Measurements from ENCODE around the gene PITPNC1. TPM values are rescaled to one million over a fixed set of nuclear protein-coding genes. Genes with fewer than 3 reads are reported as not detected.
A peak's percentile ranks its signal among the peaks of the same experiment; 100 is the strongest.

Gene PITPNC1
- total and polyA plus RNA-seq, 4 experiments from 2014 or later, result 68.4 to 124 (median 89.9) TPM

DNA sequence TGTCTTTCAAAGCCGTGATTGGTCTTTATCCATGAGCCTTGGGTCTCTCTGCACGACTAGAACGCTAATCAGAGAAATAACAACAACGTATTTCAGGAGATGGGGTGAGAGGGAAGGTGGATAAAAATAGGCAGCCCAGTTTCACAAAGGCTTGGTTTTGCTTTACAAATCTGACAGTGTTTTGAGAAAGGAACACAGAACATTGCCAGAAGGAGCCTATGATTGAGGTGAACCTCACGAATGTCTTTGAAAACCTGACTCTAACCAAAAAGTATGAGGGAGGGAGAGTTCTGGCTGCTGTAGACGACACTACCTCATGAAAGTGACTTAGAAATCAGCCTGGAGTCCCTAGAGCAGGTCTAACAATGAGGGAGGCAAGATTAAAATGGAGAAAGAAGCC, 302.6 kb downstream of the PITPNC1 start:
- Histone ChIP-seq H3K36me3 (ENCODE audit: insufficient read depth, low read length) (peaks cover 6% of the 10 kb centered on the region), H3K4me3 (ENCODE audit: low read length in 2 of 2) (no peak overlapping the region), H3K9me3 (ENCODE audit: control insufficient read depth in 1 of 2, low read length in 2 of 2) (no peaks in the 10 kb centered on the region), H3K4me1 (ENCODE audit: insufficient read depth, low read length) (no peaks in the 10 kb centered on the region), H3K27me3 (ENCODE audit: insufficient read depth, low read length) (no peaks in the 10 kb centered on the region), H3K27ac (ENCODE audit: low read depth, low read length) (no peak overlapping the region)
- DNase-seq, result no peak
- Mint-ChIP-seq H3K27me3 (no peaks in the 10 kb centered on the region), H3K27ac (peak overlapping the region in 4 of 7 donors; percentile 17 to 89 (median 54)), H3K9me3 (no peaks in the 10 kb centered on the region), H3K36me3 (peaks cover 17 to 42% of the 10 kb centered on the region in 2 donors), H3K4me1 (peaks cover 0 to 1% (median 0%) of the 10 kb centered on the region in 4 donors), H3K4me3 (peak overlapping the region in 1 of 8 donors; percentile 47)
- CTCF ChIA-PET (ENCODE audit: partially characterized antibody), result interaction anchor here (1.2 to 1.3 kb wide), 2 partner anchors 8 to 304 kb away, joined by 4 to 6 read pairs; no protein-coding TSS in a partner anchor
- intact Hi-C loops (cut with micrococcal nuclease), result no loop called here
- POLR2A ChIA-PET (ENCODE audit: partially characterized antibody), result no interaction called here

DNA sequence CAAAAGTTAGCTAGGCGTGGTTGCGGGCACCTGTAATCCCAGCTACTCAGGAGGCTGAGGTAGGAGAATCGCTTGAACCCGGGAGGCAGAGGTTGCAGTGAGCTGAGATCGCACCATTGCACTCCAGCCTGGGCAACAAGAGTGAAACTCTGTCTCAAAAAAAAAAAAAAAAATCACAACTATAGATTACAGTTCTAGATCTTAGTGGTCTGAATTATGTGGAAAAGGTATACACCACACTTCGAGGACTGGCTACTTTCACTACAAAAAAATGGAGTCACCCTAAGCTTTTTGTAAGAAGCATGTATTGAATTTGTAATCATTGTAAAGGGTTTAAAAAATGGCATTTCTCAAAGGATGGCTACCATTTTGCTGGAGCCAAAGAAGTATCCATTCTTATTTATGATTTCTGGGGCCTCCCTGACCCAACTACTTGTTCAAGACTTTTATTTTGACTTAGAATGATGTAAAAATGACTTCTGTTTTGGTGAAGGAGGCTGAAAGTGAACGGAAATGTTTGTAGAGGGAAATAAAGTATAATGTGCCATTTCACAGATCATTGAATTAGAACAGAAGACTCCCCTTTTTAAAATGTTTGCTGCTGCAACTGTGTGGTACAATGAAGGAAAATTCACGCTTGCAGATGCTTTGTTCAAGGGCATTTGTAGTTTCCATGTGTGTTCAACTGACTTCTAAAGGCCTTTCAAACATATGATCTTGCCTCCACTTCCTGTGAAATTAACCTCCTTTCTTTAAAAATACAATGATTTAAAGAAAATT, 303.6 kb downstream of the PITPNC1 start:
- Mint-ChIP-seq H3K4me3 (no peak overlapping the region), H3K27me3 (no peaks in the 10 kb centered on the region), H3K9me3 (no peaks in the 10 kb centered on the region), H3K36me3 (peaks cover 9 to 36% of the 10 kb centered on the region in 2 donors), H3K27ac (peak overlapping the region in 5 of 7 donors; percentile 4 to 88 (median 42)), H3K4me1 (peaks cover 0 to 1% (median 0%) of the 10 kb centered on the region in 4 donors)
- Histone ChIP-seq H3K9me3 (ENCODE audit: control insufficient read depth in 1 of 2, low read length in 2 of 2) (no peaks in the 10 kb centered on the region), H3K4me3 (ENCODE audit: low read length in 2 of 2) (no peak overlapping the region), H3K27me3 (ENCODE audit: insufficient read depth, low read length) (no peaks in the 10 kb centered on the region), H3K27ac (ENCODE audit: low read depth, low read length) (no peak overlapping the region), H3K36me3 (ENCODE audit: insufficient read depth, low read length) (no peaks in the 10 kb centered on the region), H3K4me1 (ENCODE audit: insufficient read depth, low read length) (no peaks in the 10 kb centered on the region)
- DNase-seq, result no peak
- ChIA-PET CTCF (ENCODE audit: partially characterized antibody) (interaction anchor here (1.3 kb wide), 1 partner anchor 305 kb away, joined by 6 read pairs; no protein-coding TSS in a partner anchor), POLR2A (ENCODE audit: partially characterized antibody) (no interaction called here)
- intact Hi-C loops (cut with micrococcal nuclease), result no loop called here

DNA sequence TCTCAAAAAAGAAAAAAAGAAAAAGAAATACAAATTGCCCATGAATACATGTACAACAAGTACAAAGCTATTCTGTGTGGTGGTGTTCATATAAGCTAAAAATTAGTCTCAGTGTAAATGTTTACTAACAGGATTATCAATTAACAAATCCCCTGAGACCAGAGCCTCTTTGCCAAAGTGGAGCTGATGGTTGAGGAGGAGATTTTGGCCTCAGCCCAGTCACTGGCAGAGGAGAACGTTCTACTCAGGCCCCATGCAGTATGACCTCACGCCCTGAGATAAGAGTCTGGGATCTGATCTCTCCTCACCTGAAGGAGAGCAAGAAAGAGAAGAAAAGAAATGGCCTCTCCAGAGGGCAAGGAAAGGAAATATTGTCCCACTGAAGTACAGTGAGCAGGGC, 305.1 kb downstream of the PITPNC1 start:
- H3K27me3 ChIP-seq (ENCODE audit: insufficient read depth, low read length), result no peaks in the 10 kb centered on the region
- H3K9me3 ChIP-seq (ENCODE audit: control insufficient read depth in 1 of 2, low read length in 2 of 2), result no peaks in the 10 kb centered on the region
- H3K4me3 ChIP-seq (ENCODE audit: low read length in 2 of 2), result no peak overlapping the region
- no peaks in the 10 kb centered on the region for H3K4me1 ChIP-seq (ENCODE audit: insufficient read depth, low read length)
- Mint-ChIP-seq H3K4me1 (peaks cover 0 to 3% (median 0%) of the 10 kb centered on the region in 4 donors), H3K27ac (peak overlapping the region in 1 of 7 donors; percentile 37), H3K27me3 (no peaks in the 10 kb centered on the region), H3K4me3 (no peak overlapping the region), H3K36me3 (peaks cover under 1 to 34% of the 10 kb centered on the region in 2 donors), H3K9me3 (no peaks in the 10 kb centered on the region)
- peaks cover 8% of the 10 kb centered on the region for H3K36me3 ChIP-seq (ENCODE audit: insufficient read depth, low read length)
- ChIA-PET CTCF (ENCODE audit: partially characterized antibody) (interaction anchor here (1.2 kb wide), 1 partner anchor 307 kb away, joined by 5 read pairs; no protein-coding TSS in a partner anchor), POLR2A (ENCODE audit: partially characterized antibody) (no interaction called here)
- no peak for DNase-seq
- H3K27ac ChIP-seq (ENCODE audit: low read depth, low read length), result no peak overlapping the region
- intact Hi-C loops (cut with micrococcal nuclease), result no loop called here

- H3K27ac Mint-ChIP-seq, result peak overlapping the region in 3 of 7 donors; percentile 14 to 49 (median 42)
- intact Hi-C loops (cut with micrococcal nuclease), result loop anchor here (5.0 kb wide), 1 partner anchor 83 kb away; no protein-coding TSS in a partner anchor
These were observed 308.3 kb downstream of the PITPNC1 start for GRCh38 chr17:67685351-67685750.

DNA sequence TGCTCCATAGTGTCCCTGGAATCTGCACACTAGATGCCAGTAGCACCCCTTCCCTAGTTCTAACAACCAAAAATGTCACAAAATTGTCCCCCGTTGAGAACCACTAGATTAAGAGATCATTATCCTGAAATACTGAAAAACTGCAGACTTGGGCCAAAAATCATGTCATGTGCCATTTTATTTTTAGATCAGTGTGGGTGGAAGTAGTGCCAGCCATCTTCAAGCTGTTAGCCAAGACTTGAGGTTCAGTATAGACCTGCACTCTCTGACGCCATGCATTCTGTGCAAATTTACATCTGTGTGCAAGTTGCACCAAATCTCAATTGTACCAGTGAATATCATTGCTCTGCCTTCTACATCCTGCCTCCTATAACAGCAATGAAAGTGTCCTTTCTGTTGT, 309.2 kb downstream of the PITPNC1 start:
- ChIA-PET POLR2A (ENCODE audit: partially characterized antibody) (no interaction called here), CTCF (ENCODE audit: partially characterized antibody) (interaction anchor here (1.0 to 6.9 kb wide), 7 partner anchors 10 to 327 kb away, joined by 3 to 150 read pairs (median 4); partner anchors contain the start of gene PITPNC1)
- Mint-ChIP-seq H3K36me3 (peaks cover 0 to 30% of the 10 kb centered on the region in 2 donors), H3K4me3 (no peak overlapping the region), H3K4me1 (peaks cover 0 to 4% (median 3%) of the 10 kb centered on the region in 4 donors), H3K9me3 (no peaks in the 10 kb centered on the region), H3K27ac (peak overlapping the region in 4 of 7 donors; percentile 16 to 51 (median 32)), H3K27me3 (no peaks in the 10 kb centered on the region)
- Histone ChIP-seq H3K9me3 (ENCODE audit: control insufficient read depth in 1 of 2, low read length in 2 of 2) (no peaks in the 10 kb centered on the region), H3K36me3 (ENCODE audit: insufficient read depth, low read length) (peaks cover 8% of the 10 kb centered on the region), H3K4me3 (ENCODE audit: low read length in 2 of 2) (no peak overlapping the region), H3K27me3 (ENCODE audit: insufficient read depth, low read length) (no peaks in the 10 kb centered on the region), H3K4me1 (ENCODE audit: insufficient read depth, low read length) (no peaks in the 10 kb centered on the region), H3K27ac (ENCODE audit: low read depth, low read length) (no peak overlapping the region)
- intact Hi-C loops (cut with micrococcal nuclease), result loop anchor here (5.0 kb wide), 1 partner anchor 84 kb away; no protein-coding TSS in a partner anchor
- DNase-seq, result no peak

More at GRCh38 chr17:67685351-67685750, 308.3 kb downstream of the PITPNC1 start:
- Histone ChIP-seq H3K4me1 (ENCODE audit: insufficient read depth, low read length) (no peaks in the 10 kb centered on the region), H3K36me3 (ENCODE audit: insufficient read depth, low read length) (peaks cover 8% of the 10 kb centered on the region), H3K9me3 (ENCODE audit: control insufficient read depth in 1 of 2, low read length in 2 of 2) (no peaks in the 10 kb centered on the region), H3K4me3 (ENCODE audit: low read length in 2 of 2) (no peak overlapping the region), H3K27ac (ENCODE audit: low read depth, low read length) (no peak overlapping the region), H3K27me3 (ENCODE audit: insufficient read depth, low read length) (no peaks in the 10 kb centered on the region)
- Mint-ChIP-seq H3K27me3 (no peaks in the 10 kb centered on the region), H3K36me3 (peaks cover 0 to 32% of the 10 kb centered on the region in 2 donors), H3K9me3 (no peaks in the 10 kb centered on the region), H3K4me3 (no peak overlapping the region), H3K4me1 (peaks cover 0 to 4% (median 3%) of the 10 kb centered on the region in 4 donors)
- POLR2A ChIA-PET (ENCODE audit: partially characterized antibody), result no interaction called here
- DNase-seq, result no peak
- CTCF ChIA-PET (ENCODE audit: partially characterized antibody), result interaction anchor here (1.0 to 6.9 kb wide), 2 partner anchors 310 to 326 kb away, joined by 3 to 150 read pairs; partner anchors contain the start of gene PITPNC1

DNA sequence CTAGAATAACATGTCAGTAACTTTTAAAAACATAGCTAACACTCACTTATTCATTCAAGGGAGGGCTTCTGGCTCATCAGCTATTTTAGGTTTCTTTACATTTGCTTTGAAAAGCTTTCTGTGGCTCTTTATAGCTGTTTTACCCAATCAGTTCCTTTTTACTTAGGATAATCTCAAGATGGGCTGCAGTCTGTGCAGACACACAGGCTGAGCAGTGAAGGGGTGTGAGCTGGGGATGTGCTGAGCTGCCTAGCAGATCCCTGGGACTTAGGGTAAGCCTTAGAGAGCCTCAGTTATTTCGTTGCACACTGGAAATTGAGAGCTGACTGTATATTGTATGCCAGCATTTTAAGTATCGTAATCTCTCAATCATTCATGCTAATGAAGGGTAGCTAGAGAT, 310.4 kb downstream of the PITPNC1 start:
- POLR2A ChIA-PET (ENCODE audit: partially characterized antibody), result interaction anchor here (1.1 kb wide), 2 partner anchors 313 to 322 kb away, joined by 3 read pairs; no protein-coding TSS in a partner anchor
- peak overlapping the region in 1 of 7 donors; percentile 66 for H3K27ac Mint-ChIP-seq
- no peaks in the 10 kb centered on the region for H3K27me3 Mint-ChIP-seq

More for the DNA sequence above, 310.4 kb downstream of the PITPNC1 start:
- CTCF ChIA-PET (ENCODE audit: partially characterized antibody), result interaction anchor here (0.7 to 6.9 kb wide), 16 partner anchors 8 to 334 kb away, joined by 3 to 150 read pairs (median 4); partner anchors contain the start of gene PITPNC1
- no peaks in the 10 kb centered on the region for H3K9me3 ChIP-seq (ENCODE audit: control insufficient read depth in 1 of 2, low read length in 2 of 2)
- intact Hi-C loops (cut with micrococcal nuclease), result loop anchor here (5.0 kb wide), 1 partner anchor 85 kb away; no protein-coding TSS in a partner anchor
- DNase-seq, result no peak
- no peak overlapping the region for H3K4me3 ChIP-seq (ENCODE audit: low read length in 2 of 2)
- H3K36me3 ChIP-seq (ENCODE audit: insufficient read depth, low read length), result peaks cover 8% of the 10 kb centered on the region
- peaks cover 8 to 37% of the 10 kb centered on the region in 2 donors for H3K36me3 Mint-ChIP-seq
- no peak overlapping the region for H3K4me3 Mint-ChIP-seq
- no peaks in the 10 kb centered on the region for H3K4me1 ChIP-seq (ENCODE audit: insufficient read depth, low read length)
- no peaks in the 10 kb centered on the region for H3K9me3 Mint-ChIP-seq
- H3K4me1 Mint-ChIP-seq, result peaks cover 0 to 4% (median 3%) of the 10 kb centered on the region in 4 donors
- H3K27me3 ChIP-seq (ENCODE audit: insufficient read depth, low read length), result no peaks in the 10 kb centered on the region
- H3K27ac ChIP-seq (ENCODE audit: low read depth, low read length), result no peak overlapping the region

Measured in CD4-positive, alpha-beta memory T cell (primary cell).